Activated CD8-positive, alpha-beta memory T cell treated with anti-CD3 and anti-CD28 coated beads, Interleukin-2, amount 50 U/mL, for 48 hours (primary cell): Measurements from ENCODE around the gene AHR.

Source experiments
- DNase-seq: peaks from one replicate; pipeline ENCODE4 v3.0.0-alpha.2; 2020

The AHR gene

GRCh38 chr7:17305387-17306171, 7.1 kb downstream of the AHR start:
- no peak for DNase-seq

- no peak for DNase-seq
Measured at GRCh38 chr7:17307000-17307399, 8.5 kb downstream of the AHR start.

- no peak for DNase-seq
Measured at GRCh38 chr7:17307558-17307957, 9.1 kb downstream of the AHR start.

- no peak for DNase-seq
Measured at GRCh38 chr7:17307969-17308648, 9.7 kb downstream of the AHR start.

GRCh38 chr7:17311194-17311593, 12.7 kb downstream of the AHR start:
- DNase-seq = no peak

GRCh38 chr7:17311952-17312351, 13.5 kb downstream of the AHR start:
- DNase-seq = no peak

GRCh38 chr7:17312641-17313040, 14.2 kb downstream of the AHR start:
- DNase-seq = no peak

GRCh38 chr7:17313194-17313593, 14.7 kb downstream of the AHR start:
- no peak for DNase-seq

GRCh38 chr7:17315974-17316373, 17.5 kb downstream of the AHR start:
- no peak for DNase-seq

GRCh38 chr7:17318146-17318545, 19.7 kb downstream of the AHR start:
- DNase-seq = no peak

- no peak for DNase-seq
Measured at GRCh38 chr7:17319164-17320101, 21.0 kb downstream of the AHR start.

GRCh38 chr7:17320102-17320497, 21.6 kb downstream of the AHR start:
- no peak for DNase-seq

- DNase-seq = no peak
Measured at GRCh38 chr7:17320657-17321056, 22.2 kb downstream of the AHR start.

- no peak for DNase-seq
Measured at GRCh38 chr7:17325364-17325763, 26.9 kb downstream of the AHR start.

GRCh38 chr7:17326378-17326777, 27.9 kb downstream of the AHR start:
- no peak for DNase-seq

- no peak for DNase-seq
Measured at GRCh38 chr7:17328641-17329040, 30.2 kb downstream of the AHR start.

- no peak for DNase-seq
Measured at GRCh38 chr7:17329440-17329839, 31.0 kb downstream of the AHR start.

GRCh38 chr7:17331891-17332501, 33.5 kb downstream of the AHR start:
- DNase-seq = no peak

- DNase-seq = no peak
Measured at GRCh38 chr7:17333221-17333620, 34.8 kb downstream of the AHR start.

- DNase-seq = no peak
Measured at GRCh38 chr7:17336168-17336567, 37.7 kb downstream of the AHR start.

- no peak for DNase-seq
Measured at GRCh38 chr7:17339139-17339538, 40.7 kb downstream of the AHR start.

- DNase-seq = no peak
Measured at GRCh38 chr7:17339952-17340351, 41.5 kb downstream of the AHR start.

GRCh38 chr7:17340655-17341054, 42.2 kb downstream of the AHR start:
- no peak for DNase-seq
